ENCODE data around the gene STRAP.
"Not testable (repeated sequence)": the region's sequence is repeated elsewhere in the genome, so short reads cannot be mapped to it uniquely, and the experiment has no call there.

Gene STRAP

GRCh38 chr12:15874556-15875145, 7.5 kb upstream of the STRAP start:
- not testable (repeated sequence) for H3K36me3 ChIP-seq (ENCODE audit: control insufficient read depth, low read depth, low read length); H3K9me3 ChIP-seq (ENCODE audit: control insufficient read depth, low read depth, low read length); H3K27me3 ChIP-seq (ENCODE audit: control insufficient read depth, insufficient read depth, low read length); H3K27ac ChIP-seq (ENCODE audit: low read length); H3K4me1 ChIP-seq (ENCODE audit: control insufficient read depth, low read depth, low read length); H3K9ac ChIP-seq (ENCODE audit: low read length); H3K4me3 ChIP-seq (ENCODE audit: low read length)

DNA sequence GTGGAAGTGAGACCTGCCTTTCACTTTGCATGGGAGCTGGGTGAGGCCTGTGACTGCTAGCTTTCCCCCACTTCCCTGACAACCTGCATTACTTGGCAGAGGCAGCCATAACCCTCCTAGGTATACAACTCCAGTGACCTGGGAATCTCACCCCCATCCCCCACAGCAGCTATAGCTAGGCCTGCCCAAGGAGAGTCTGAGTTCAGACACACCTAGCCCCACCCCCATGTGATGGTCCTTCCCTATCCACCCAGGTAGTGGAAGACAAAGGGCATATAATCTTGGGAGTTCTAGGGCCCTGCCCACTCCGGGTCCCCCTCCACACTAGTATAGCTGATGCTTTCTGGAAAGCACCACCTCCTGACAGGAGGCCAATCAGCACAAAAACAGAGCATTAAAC, 6.3 kb upstream of the STRAP start:
- no peak overlapping the region for H3K9ac ChIP-seq (ENCODE audit: low read length)
- no peaks in the 10 kb centered on the region for H3K9me3 ChIP-seq (ENCODE audit: control insufficient read depth, low read depth, low read length)
- H3K27ac ChIP-seq (ENCODE audit: low read length) = no peak overlapping the region
- H3K36me3 ChIP-seq (ENCODE audit: control insufficient read depth, low read depth, low read length) = no peaks in the 10 kb centered on the region
- no peaks in the 10 kb centered on the region for H3K27me3 ChIP-seq (ENCODE audit: control insufficient read depth, insufficient read depth, low read length)
- H3K4me1 ChIP-seq (ENCODE audit: control insufficient read depth, low read depth, low read length) = no peaks in the 10 kb centered on the region
- H3K4me3 ChIP-seq (ENCODE audit: low read length) = no peak overlapping the region

GRCh38 chr12:15879413-15879812, 2.8 kb upstream of the STRAP start:
- H3K9me3 ChIP-seq (ENCODE audit: control insufficient read depth, low read depth, low read length) = no peaks in the 10 kb centered on the region
- H3K4me3 ChIP-seq (ENCODE audit: low read length) = no peak overlapping the region
- peaks cover 7% of the 10 kb centered on the region for H3K36me3 ChIP-seq (ENCODE audit: control insufficient read depth, low read depth, low read length)
- no peak overlapping the region for H3K9ac ChIP-seq (ENCODE audit: low read length)
- peaks cover 9% of the 10 kb centered on the region for H3K4me1 ChIP-seq (ENCODE audit: control insufficient read depth, low read depth, low read length)
- no peaks in the 10 kb centered on the region for H3K27me3 ChIP-seq (ENCODE audit: control insufficient read depth, insufficient read depth, low read length)
- H3K27ac ChIP-seq (ENCODE audit: low read length) = no peak overlapping the region

GRCh38 chr12:15880721-15881120, 1.5 kb upstream of the STRAP start:
- Histone ChIP-seq H3K4me3 (ENCODE audit: low read length) (no peak overlapping the region), H3K4me1 (ENCODE audit: control insufficient read depth, low read depth, low read length) (peaks cover 9% of the 10 kb centered on the region), H3K27me3 (ENCODE audit: control insufficient read depth, insufficient read depth, low read length) (no peaks in the 10 kb centered on the region), H3K27ac (ENCODE audit: low read length) (no peak overlapping the region), H3K36me3 (ENCODE audit: control insufficient read depth, low read depth, low read length) (peaks cover 14% of the 10 kb centered on the region), H3K9ac (ENCODE audit: low read length) (no peak overlapping the region), H3K9me3 (ENCODE audit: control insufficient read depth, low read depth, low read length) (no peaks in the 10 kb centered on the region)

DNA sequence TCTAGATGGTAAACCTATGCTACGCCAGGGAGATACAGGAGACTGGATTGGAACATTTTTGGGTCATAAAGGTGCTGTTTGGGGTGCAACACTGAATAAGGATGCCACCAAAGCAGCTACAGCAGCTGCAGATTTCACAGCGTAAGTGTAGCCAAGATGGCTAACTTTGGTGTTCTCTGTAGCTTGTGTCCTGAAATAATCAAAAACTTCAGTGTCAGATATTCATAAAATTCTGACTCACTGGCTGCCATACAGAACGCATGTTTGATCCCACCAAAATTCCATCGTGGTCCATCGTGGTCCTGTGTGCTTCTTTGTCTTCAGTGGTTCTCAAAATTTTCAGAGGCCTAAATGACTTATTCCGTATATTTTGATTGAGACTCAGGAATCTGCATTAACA, 1.3 kb downstream of the STRAP start:
- Histone ChIP-seq H3K27me3 (ENCODE audit: control insufficient read depth, insufficient read depth, low read length) (no peaks in the 10 kb centered on the region), H3K4me1 (ENCODE audit: control insufficient read depth, low read depth, low read length) (peaks cover 9% of the 10 kb centered on the region), H3K36me3 (ENCODE audit: control insufficient read depth, low read depth, low read length) (peaks cover 28% of the 10 kb centered on the region), H3K27ac (ENCODE audit: low read length) (no peak overlapping the region), H3K9me3 (ENCODE audit: control insufficient read depth, low read depth, low read length) (no peaks in the 10 kb centered on the region), H3K9ac (ENCODE audit: low read length) (peak overlapping the region; percentile 97), H3K4me3 (ENCODE audit: low read length) (peak overlapping the region; percentile 90)

- Histone ChIP-seq H3K27ac (ENCODE audit: low read length) (no peak overlapping the region), H3K27me3 (ENCODE audit: control insufficient read depth, insufficient read depth, low read length) (no peaks in the 10 kb centered on the region), H3K9ac (ENCODE audit: low read length) (no peak overlapping the region), H3K9me3 (ENCODE audit: control insufficient read depth, low read depth, low read length) (no peaks in the 10 kb centered on the region), H3K4me3 (ENCODE audit: low read length) (no peak overlapping the region), H3K36me3 (ENCODE audit: control insufficient read depth, low read depth, low read length) (peaks cover 44% of the 10 kb centered on the region), H3K4me1 (ENCODE audit: control insufficient read depth, low read depth, low read length) (peaks cover 9% of the 10 kb centered on the region)
Measured at GRCh38 chr12:15886372-15887042, 4.3 kb downstream of the STRAP start.

GRCh38 chr12:15887043-15887817, 5.0 kb downstream of the STRAP start:
- no peak overlapping the region for H3K27ac ChIP-seq (ENCODE audit: low read length)
- no peaks in the 10 kb centered on the region for H3K27me3 ChIP-seq (ENCODE audit: control insufficient read depth, insufficient read depth, low read length)
- H3K9me3 ChIP-seq (ENCODE audit: control insufficient read depth, low read depth, low read length) = no peaks in the 10 kb centered on the region
- peaks cover 9% of the 10 kb centered on the region for H3K4me1 ChIP-seq (ENCODE audit: control insufficient read depth, low read depth, low read length)
- no peak overlapping the region for H3K9ac ChIP-seq (ENCODE audit: low read length)
- H3K36me3 ChIP-seq (ENCODE audit: control insufficient read depth, low read depth, low read length) = peaks cover 50% of the 10 kb centered on the region
- no peak overlapping the region for H3K4me3 ChIP-seq (ENCODE audit: low read length)

- no peaks in the 10 kb centered on the region for H3K4me1 ChIP-seq (ENCODE audit: control insufficient read depth, low read depth, low read length)
Measured at GRCh38 chr12:15892645-15893259, 10.6 kb downstream of the STRAP start.

DNA sequence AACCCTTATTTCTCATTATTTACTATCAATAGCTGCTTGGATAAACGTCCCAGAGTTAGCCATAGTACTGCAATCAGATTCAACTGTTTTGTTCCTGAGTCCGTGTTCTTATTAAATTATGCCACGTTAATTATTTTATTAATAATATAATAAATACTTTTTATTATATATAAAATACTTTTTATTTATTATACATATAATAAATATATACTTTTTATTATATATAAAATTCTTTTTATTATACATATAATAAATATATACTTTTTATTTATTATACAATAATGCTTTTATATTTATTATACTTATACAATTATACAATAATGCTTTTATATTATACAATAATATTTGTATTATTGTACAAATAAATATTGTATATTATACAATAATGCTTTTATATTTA, 11.1 kb downstream of the STRAP start:
- no peaks in the 10 kb centered on the region for H3K27me3 ChIP-seq (ENCODE audit: control insufficient read depth, insufficient read depth, low read length)
- H3K36me3 ChIP-seq (ENCODE audit: control insufficient read depth, low read depth, low read length) = peaks cover 69% of the 10 kb centered on the region
- no peak overlapping the region for H3K4me3 ChIP-seq (ENCODE audit: low read length)
- no peaks in the 10 kb centered on the region for H3K9me3 ChIP-seq (ENCODE audit: control insufficient read depth, low read depth, low read length)
- H3K9ac ChIP-seq (ENCODE audit: low read length) = no peak overlapping the region
- H3K4me1 ChIP-seq (ENCODE audit: control insufficient read depth, low read depth, low read length) = no peaks in the 10 kb centered on the region
- no peak overlapping the region for H3K27ac ChIP-seq (ENCODE audit: low read length)

More at GRCh38 chr12:15892645-15893259, 10.6 kb downstream of the STRAP start:
- Histone ChIP-seq H3K9me3 (ENCODE audit: control insufficient read depth, low read depth, low read length) (no peaks in the 10 kb centered on the region), H3K36me3 (ENCODE audit: control insufficient read depth, low read depth, low read length) (peaks cover 65% of the 10 kb centered on the region), H3K4me3 (ENCODE audit: low read length) (no peak overlapping the region), H3K27ac (ENCODE audit: low read length) (no peak overlapping the region), H3K27me3 (ENCODE audit: control insufficient read depth, insufficient read depth, low read length) (no peaks in the 10 kb centered on the region), H3K9ac (ENCODE audit: low read length) (no peak overlapping the region)

- Histone ChIP-seq H3K36me3 (ENCODE audit: control insufficient read depth, low read depth, low read length) (peaks cover 84% of the 10 kb centered on the region), H3K4me3 (ENCODE audit: low read length) (no peak overlapping the region), H3K4me1 (ENCODE audit: control insufficient read depth, low read depth, low read length) (no peaks in the 10 kb centered on the region), H3K27ac (ENCODE audit: low read length) (no peak overlapping the region), H3K9ac (ENCODE audit: low read length) (no peak overlapping the region), H3K27me3 (ENCODE audit: control insufficient read depth, insufficient read depth, low read length) (no peaks in the 10 kb centered on the region), H3K9me3 (ENCODE audit: control insufficient read depth, low read depth, low read length) (no peaks in the 10 kb centered on the region)
Measured at GRCh38 chr12:15896867-15897266, 14.7 kb downstream of the STRAP start.

GRCh38 chr12:15897433-15897832, 15.2 kb downstream of the STRAP start:
- Histone ChIP-seq H3K36me3 (ENCODE audit: control insufficient read depth, low read depth, low read length) (peaks cover 87% of the 10 kb centered on the region), H3K27me3 (ENCODE audit: control insufficient read depth, insufficient read depth, low read length) (no peaks in the 10 kb centered on the region), H3K9me3 (ENCODE audit: control insufficient read depth, low read depth, low read length) (no peaks in the 10 kb centered on the region), H3K27ac (ENCODE audit: low read length) (no peak overlapping the region), H3K9ac (ENCODE audit: low read length) (no peak overlapping the region), H3K4me1 (ENCODE audit: control insufficient read depth, low read depth, low read length) (no peaks in the 10 kb centered on the region), H3K4me3 (ENCODE audit: low read length) (no peak overlapping the region)

Data from iPS-18a (cell line).